ENCODE measurements around the gene PLEKHG5.

DNA sequence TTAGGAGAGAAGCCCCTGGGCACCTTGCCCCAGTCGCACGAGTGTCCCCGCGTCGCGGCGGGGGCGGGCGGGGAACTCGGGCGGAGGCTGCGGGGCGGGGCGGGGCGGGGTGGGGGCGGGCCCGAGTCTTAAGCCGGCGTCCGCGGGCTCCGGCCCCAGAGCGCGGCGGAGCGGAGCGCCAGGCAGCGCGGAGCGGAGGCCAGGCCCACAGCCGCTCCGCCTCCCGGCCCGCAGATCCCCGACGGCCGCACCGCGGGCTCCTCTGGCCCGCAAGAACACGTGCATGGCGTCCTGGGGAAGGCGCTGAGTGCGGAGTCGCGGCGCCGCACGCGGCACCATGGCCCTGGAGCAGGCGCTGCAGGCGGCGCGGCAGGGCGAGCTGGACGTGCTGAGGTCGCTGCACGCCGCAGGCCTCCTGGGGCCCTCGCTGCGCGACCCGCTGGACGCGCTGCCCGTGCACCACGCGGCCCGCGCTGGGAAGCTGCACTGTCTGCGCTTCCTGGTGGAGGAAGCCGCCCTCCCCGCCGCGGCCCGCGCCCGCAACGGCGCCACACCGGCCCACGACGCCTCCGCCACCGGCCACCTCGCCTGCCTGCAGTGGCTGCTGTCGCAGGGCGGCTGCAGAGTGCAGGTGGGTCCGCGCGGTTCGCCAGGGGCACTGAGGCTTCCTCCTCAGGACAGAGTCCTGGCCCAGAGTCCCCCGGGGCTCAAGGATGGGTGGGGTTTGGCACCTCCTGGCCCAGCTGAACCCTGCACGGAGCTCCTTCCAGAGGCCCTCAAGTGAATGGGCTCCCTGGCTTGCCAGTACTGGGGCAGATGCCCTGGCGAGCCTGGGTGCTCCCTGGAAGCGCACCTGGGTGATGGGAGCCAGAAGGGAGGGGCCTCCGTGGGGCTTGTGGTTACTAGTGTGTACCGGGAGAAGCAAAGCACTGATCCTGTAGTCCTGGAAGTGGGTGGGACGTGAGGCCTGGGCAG, 66.6 kb downstream of the PLEKHG5 start, which contains the start of gene ESPN:
- TF ChIP-seq CTCF (IDR thresholded peaks at IDR 0.05; ENCODE audit: insufficient read depth, low read length, poor library complexity, severe bottlenecking) (no peak), EZH2phosphoT487 (conservative IDR thresholded peaks at IDR 0.05; ENCODE audit: low read length) (no peak)
